ENCODE data around the gene PRDM16. TPM values are rescaled to one million over a fixed set of nuclear protein-coding genes. Genes with fewer than 3 reads are reported as not detected.
"Not testable (repeated sequence)": the region's sequence is repeated elsewhere in the genome, so short reads cannot be mapped to it uniquely, and the experiment has no call there.

The PRDM16 gene
- polyA plus RNA-seq, 2 of the 4 experiments (the other 2 are of a cell fraction): 0.03 to 0.35 TPM

- WGBS (ENCODE audit: missing lambda C conversion rate): 82% methylated on average over 14 of the region's 21 CpGs
- ChIA-PET POLR2A (no interaction called here), CTCF (no interaction called here)
- Histone ChIP-seq H3K4me1 (no peaks in the 10 kb centered on the region), H3K4me3 (no peak overlapping the region), H3K4me2 (no peak overlapping the region), H3K9me3 (no peaks in the 10 kb centered on the region), H3K27ac (no peak overlapping the region)
- DNase-seq (ENCODE audit: low read depth in 1 of 2, low spot score in 1 of 2) (no peak), ATAC-seq (no peak), FAIRE-seq (no peak)
- TF ChIP-seq RNF2 (IDR thresholded peaks at IDR 0.05; ENCODE audit: borderline replicate concordance, low read depth) (no peak), PBX3 (IDR thresholded peaks at IDR 0.05) (no peak)
Observed at GRCh38 chr1:3164671-3165070, 95.7 kb downstream of the PRDM16 start.

GRCh38 chr1:3165189-3165588 lies 96.2 kb downstream of the PRDM16 start:
- ATAC-seq; POLR2A ChIA-PET; DNase-seq (ENCODE audit: low read depth in 1 of 2, low spot score in 1 of 2); FAIRE-seq; H3K9me3 ChIP-seq; H3K4me1 ChIP-seq; H3K27ac ChIP-seq; H3K4me2 ChIP-seq; CTCF ChIA-PET; H3K4me3 ChIP-seq: not testable (repeated sequence)
- no CpG with 5 or more reads among the region's 1 CpG for WGBS (ENCODE audit: missing lambda C conversion rate)

- ATAC-seq: peak; percentile 10 to 30; a peak in 2 of 6 replicates
- DNase-seq (ENCODE audit: low read depth in 1 of 2, low spot score in 1 of 2): no peak
Observed at GRCh38 chr1:3166206-3166918, 97.4 kb downstream of the PRDM16 start.

GRCh38 chr1:3167255-3167654 lies 98.3 kb downstream of the PRDM16 start:
- DNase-seq (ENCODE audit: low read depth in 1 of 2, low spot score in 1 of 2) (no peak), ATAC-seq (no peak), FAIRE-seq (no peak)
- no peaks in the 10 kb centered on the region for H3K9me3 ChIP-seq
- WGBS (ENCODE audit: missing lambda C conversion rate): 73% methylated on average over 9 of the region's 14 CpGs
- TF ChIP-seq HOXB5 (CRISPR knock-in tag; IDR thresholded peaks at IDR 0.05) (no peak), PBX3 (IDR thresholded peaks at IDR 0.05) (no peak), RNF2 (IDR thresholded peaks at IDR 0.05; ENCODE audit: borderline replicate concordance, low read depth) (no peak), HDAC2 (IDR thresholded peaks at IDR 0.05) (no peak), POLR2AphosphoS2 (conservative IDR thresholded peaks at IDR 0.05; ENCODE audit: low read length) (no peak), HES2 (IDR thresholded peaks at IDR 0.05) (no peak), HEYL (CRISPR knock-in tag; IDR thresholded peaks at IDR 0.05) (no peak), FOSB (CRISPR knock-in tag; IDR thresholded peaks at IDR 0.05) (no peak), KDM5A (IDR thresholded peaks at IDR 0.05) (no peak)
- no peak overlapping the region for H3K27ac ChIP-seq
- no peaks in the 10 kb centered on the region for H3K4me1 ChIP-seq
- POLR2A ChIA-PET: no interaction called here
- CTCF ChIA-PET: interaction anchor here (1.0 kb wide), 1 partner anchor 154 kb away, joined by 3 read pairs; no protein-coding TSS in a partner anchor
- H3K4me3 ChIP-seq: no peak overlapping the region
- no peak overlapping the region for H3K4me2 ChIP-seq

More at GRCh38 chr1:3166206-3166918, 97.4 kb downstream of the PRDM16 start:
- H3K4me3 ChIP-seq: no peak overlapping the region
- 70% methylated on average over 20 of the region's 32 CpGs for WGBS (ENCODE audit: missing lambda C conversion rate)
- FAIRE-seq: no peak
- H3K27ac ChIP-seq: no peak overlapping the region
- H3K4me1 ChIP-seq: no peaks in the 10 kb centered on the region
- POLR2A ChIA-PET: no interaction called here
- H3K9me3 ChIP-seq: no peaks in the 10 kb centered on the region
- no peak overlapping the region for H3K4me2 ChIP-seq
- TF ChIP-seq JUNB (IDR thresholded peaks at IDR 0.05) (no peak), SMC3 (IDR thresholded peaks at IDR 0.05) (no peak), HOXB5 (CRISPR knock-in tag; IDR thresholded peaks at IDR 0.05) (no peak), CBX8 (IDR thresholded peaks at IDR 0.05) (no peak), SREBF2 (IDR thresholded peaks at IDR 0.05) (no peak), HDAC2 (IDR thresholded peaks at IDR 0.05) (no peak), ESRRA (IDR thresholded peaks at IDR 0.05; ENCODE audit: borderline replicate concordance, low read length) (no peak), BCL3 (IDR thresholded peaks at IDR 0.05) (no peak), RFX5 (IDR thresholded peaks at IDR 0.05) (no peak), MYC (IDR thresholded peaks at IDR 0.05; ENCODE audit: borderline replicate concordance, low read length) (no peak), KDM5A (IDR thresholded peaks at IDR 0.05) (no peak), CEBPB (IDR thresholded peaks at IDR 0.05) (no peak), FOXS1 (CRISPR knock-in tag; IDR thresholded peaks at IDR 0.05) (no peak), PBX3 (IDR thresholded peaks at IDR 0.05) (no peak)
- CTCF ChIA-PET: interaction anchor here (1.0 kb wide), 1 partner anchor 153 kb away, joined by 3 read pairs; no protein-coding TSS in a partner anchor

Data from A549 (cell line).